Trophoblast cell (in vitro differentiated cells and primary cell): ENCODE data around the gene SLAMF7.
A peak's percentile ranks its signal among the peaks of the same experiment; 100 is the strongest.

Experiments
- DNase-seq, 2 donors: peaks; one replicate each; pipeline ENCODE4 v3.0.0-alpha.2; 2016
- H2AFZ ChIP-seq: 2 replicates; pipeline ENCODE4 v1.6.1; 2013; ENCODE audit warnings: low read length, moderate library complexity, mild to moderate bottlenecking; ENCODE audit not compliant: insufficient read depth, poor library complexity
- H2AK5ac ChIP-seq: 2 replicates; pipeline ENCODE4 v1.6.1; 2013; ENCODE audit warnings: mild to moderate bottlenecking, low read length
- H2BK120ac ChIP-seq: 2 replicates; pipeline ENCODE4 v1.6.1; 2013; ENCODE audit warnings: low read length, mild to moderate bottlenecking, moderate library complexity; ENCODE audit not compliant: insufficient read depth, poor library complexity
- H2BK12ac ChIP-seq: 2 replicates; pipeline ENCODE4 v1.6.1; 2013; ENCODE audit warnings: mild to moderate bottlenecking, low read length, moderate library complexity
- H2BK5ac ChIP-seq: 2 replicates; pipeline ENCODE4 v1.6.1; 2013; ENCODE audit warnings: low read length, low read depth, moderate library complexity, mild to moderate bottlenecking; ENCODE audit not compliant: poor library complexity
- H3K14ac ChIP-seq: 2 replicates; pipeline ENCODE4 v1.6.1; 2013; ENCODE audit warnings: mild to moderate bottlenecking, low read length
- H3K18ac ChIP-seq: 2 replicates; pipeline ENCODE4 v1.6.1; 2013; ENCODE audit warnings: mild to moderate bottlenecking, low read length
- H3K23ac ChIP-seq: 2 replicates; pipeline ENCODE4 v1.6.1; 2013; ENCODE audit warnings: low read length
- H3K27ac ChIP-seq: 2 replicates; pipeline ENCODE4 v1.5.1; 2013; ENCODE audit warnings: low read depth, mild to moderate bottlenecking, inconsistent platforms, low read length, moderate library complexity
- H3K27me3 ChIP-seq: 2 replicates; pipeline ENCODE4 v1.6.1; 2013; ENCODE audit warnings: inconsistent platforms, mild to moderate bottlenecking, low read length, moderate library complexity; ENCODE audit not compliant: insufficient read depth
- H3K36me3 ChIP-seq, 2 experiments: 1 replicate in 1 of 2; 2 replicates in 1 of 2; pipeline ENCODE4 v1.6.1; 2013; ENCODE audit warnings: low read length in 2 of 2, mild to moderate bottlenecking in 2 of 2, moderate library complexity in 1 of 2; ENCODE audit not compliant: insufficient read depth in 2 of 2, control insufficient read depth in 1 of 2
- H3K4ac ChIP-seq: 2 replicates; pipeline ENCODE4 v1.6.1; 2013; ENCODE audit warnings: low read depth, mild to moderate bottlenecking, low read length, moderate library complexity
- H3K4me1 ChIP-seq, 2 experiments: 1 replicate in 1 of 2; 2 replicates in 1 of 2; pipeline ENCODE4 v1.6.1; 2013; ENCODE audit warnings: low read length in 2 of 2, mild to moderate bottlenecking in 2 of 2, moderate library complexity in 1 of 2; ENCODE audit not compliant: insufficient read depth in 2 of 2, control insufficient read depth in 1 of 2
- H3K4me2 ChIP-seq: 2 replicates; pipeline ENCODE4 v1.6.1; 2013; ENCODE audit warnings: inconsistent platforms, mild to moderate bottlenecking, low read length, moderate library complexity
- H3K4me3 ChIP-seq: 2 replicates; pipeline ENCODE4 v1.5.1; 2013; ENCODE audit warnings: mild to moderate bottlenecking, low read depth, low read length, inconsistent platforms
- H3K79me1 ChIP-seq: one replicate; pipeline ENCODE4 v1.6.1; 2013; ENCODE audit warnings: low read length
- H3K79me2 ChIP-seq: 2 replicates; pipeline ENCODE4 v1.6.1; 2013; ENCODE audit warnings: low read length, mild to moderate bottlenecking; ENCODE audit not compliant: control insufficient read depth, insufficient read depth, poor library complexity
- H3K9ac ChIP-seq: 2 replicates; pipeline ENCODE4 v1.6.1; 2013; ENCODE audit warnings: mild to moderate bottlenecking, low read length
- H3K9me3 ChIP-seq: 2 replicates; pipeline ENCODE4 v1.6.1; 2013; ENCODE audit warnings: low read depth, mild to moderate bottlenecking, control low read depth, inconsistent platforms, low read length; ENCODE audit not compliant: insufficient read depth
- H4K12ac ChIP-seq: 2 replicates; pipeline ENCODE4 v1.6.1; 2013; ENCODE audit warnings: low read depth, mild to moderate bottlenecking, low read length, moderate library complexity
- H4K8ac ChIP-seq: 2 replicates; pipeline ENCODE4 v1.6.1; 2013; ENCODE audit warnings: low read depth, mild to moderate bottlenecking, low read length, moderate library complexity
- H4K91ac ChIP-seq: one replicate; pipeline ENCODE4 v1.6.1; 2013; ENCODE audit warnings: low read depth, mild to moderate bottlenecking, low read length, moderate library complexity
- WGBS: extraction: QIAGEN DNeasy Blood & Tissue Kit; methylation state at CpG from one replicate; pipeline ENCODE4 v1.1.7; 2013; ENCODE audit warnings: missing lambda C conversion rate; ENCODE audit not compliant: insufficient read length, insufficient coverage; ENCODE audit errors: extremely low coverage; 5-methylcytosine and 5-hydroxymethylcytosine counted together

SLAMF7 gene

GRCh38 chr1:160708118-160708517 lies 30.9 kb upstream of the SLAMF7 start:
- Histone ChIP-seq H2BK120ac (no peak overlapping the region), H3K79me2 (no peaks in the 10 kb centered on the region), H2AFZ (no peak overlapping the region), H3K27ac (no peak overlapping the region), H3K4me3 (no peak overlapping the region), H3K4me2 (no peak overlapping the region), H3K36me3 (no peaks in the 10 kb centered on the region), H2BK5ac (no peak overlapping the region), H3K4me1 (no peaks in the 10 kb centered on the region), H3K9me3 (no peaks in the 10 kb centered on the region), H4K91ac (no peak overlapping the region), H2BK12ac (no peak overlapping the region), H3K18ac (no peak overlapping the region), H2AK5ac (no peak overlapping the region), H3K14ac (no peak overlapping the region), H3K79me1 (no peaks in the 10 kb centered on the region), H3K27me3 (no peaks in the 10 kb centered on the region), H3K23ac (no peak overlapping the region), H3K4ac (no peak overlapping the region), H4K12ac (no peak overlapping the region), H3K9ac (no peak overlapping the region), H4K8ac (no peak overlapping the region)
- no CpG with 5 or more reads among the region's 4 CpGs for WGBS
- DNase-seq = peak in 1 of 2 donors; percentile 21

GRCh38 chr1:160708801-160709200 lies 30.2 kb upstream of the SLAMF7 start:
- Histone ChIP-seq H3K27me3 (no peaks in the 10 kb centered on the region), H4K8ac (no peak overlapping the region), H3K4ac (no peak overlapping the region), H3K27ac (no peak overlapping the region), H2BK120ac (no peak overlapping the region), H3K79me1 (no peaks in the 10 kb centered on the region), H3K4me2 (no peak overlapping the region), H2BK12ac (no peak overlapping the region), H3K23ac (no peak overlapping the region), H4K12ac (no peak overlapping the region), H3K79me2 (no peaks in the 10 kb centered on the region), H3K14ac (no peak overlapping the region), H3K9me3 (no peaks in the 10 kb centered on the region), H2AK5ac (no peak overlapping the region), H3K4me1 (no peaks in the 10 kb centered on the region), H3K36me3 (no peaks in the 10 kb centered on the region), H3K9ac (no peak overlapping the region), H4K91ac (no peak overlapping the region), H2AFZ (no peak overlapping the region), H2BK5ac (no peak overlapping the region), H3K18ac (no peak overlapping the region), H3K4me3 (no peak overlapping the region)
- DNase-seq = no peak
- WGBS = no CpG with 5 or more reads among the region's 4 CpGs

GRCh38 chr1:160709715-160710114 lies 29.3 kb upstream of the SLAMF7 start:
- no peaks in the 10 kb centered on the region for H3K27me3 ChIP-seq
- H2BK12ac ChIP-seq = no peak overlapping the region
- H2BK5ac ChIP-seq = no peak overlapping the region
- no peak for DNase-seq
- no peak overlapping the region for H3K9ac ChIP-seq
- H3K79me1 ChIP-seq = no peaks in the 10 kb centered on the region
- H2AK5ac ChIP-seq = no peak overlapping the region
- no peak overlapping the region for H3K18ac ChIP-seq
- no peaks in the 10 kb centered on the region for H3K79me2 ChIP-seq
- H4K91ac ChIP-seq = no peak overlapping the region
- H4K12ac ChIP-seq = no peak overlapping the region
- H3K27ac ChIP-seq = no peak overlapping the region
- no peak overlapping the region for H3K4ac ChIP-seq
- H4K8ac ChIP-seq = no peak overlapping the region
- no CpG with 5 or more reads among the region's 1 CpG for WGBS
- H3K9me3 ChIP-seq = no peaks in the 10 kb centered on the region
- H3K23ac ChIP-seq = no peak overlapping the region
- no peaks in the 10 kb centered on the region for H3K36me3 ChIP-seq
- no peak overlapping the region for H2AFZ ChIP-seq
- no peak overlapping the region for H2BK120ac ChIP-seq
- H3K4me3 ChIP-seq = no peak overlapping the region
- H3K14ac ChIP-seq = no peak overlapping the region
- no peak overlapping the region for H3K4me2 ChIP-seq
- H3K4me1 ChIP-seq = no peaks in the 10 kb centered on the region

- no peak overlapping the region for H2BK120ac ChIP-seq
- no peak overlapping the region for H2AK5ac ChIP-seq
- H4K8ac ChIP-seq = no peak overlapping the region
- no peaks in the 10 kb centered on the region for H3K79me1 ChIP-seq
- H3K4me1 ChIP-seq = no peaks in the 10 kb centered on the region
- no peak overlapping the region for H3K14ac ChIP-seq
- no peak overlapping the region for H3K4me2 ChIP-seq
- no peaks in the 10 kb centered on the region for H3K27me3 ChIP-seq
- H4K12ac ChIP-seq = no peak overlapping the region
- no peak overlapping the region for H3K4ac ChIP-seq
- H2BK12ac ChIP-seq = no peak overlapping the region
- H3K27ac ChIP-seq = no peak overlapping the region
- H3K18ac ChIP-seq = no peak overlapping the region
- DNase-seq = no peak
- H3K79me2 ChIP-seq = no peaks in the 10 kb centered on the region
- no peak overlapping the region for H2AFZ ChIP-seq
- no CpG with 5 or more reads among the region's 4 CpGs for WGBS
- H4K91ac ChIP-seq = no peak overlapping the region
- H3K4me3 ChIP-seq = no peak overlapping the region
- no peaks in the 10 kb centered on the region for H3K9me3 ChIP-seq
- H3K36me3 ChIP-seq = no peaks in the 10 kb centered on the region
- H2BK5ac ChIP-seq = no peak overlapping the region
- H3K23ac ChIP-seq = no peak overlapping the region
- no peak overlapping the region for H3K9ac ChIP-seq
Measured at GRCh38 chr1:160710517-160711252, 28.4 kb upstream of the SLAMF7 start.
